Ramos (cell line): ENCODE measurements around the gene TRPM3.

ENCODE experiments used
- in situ Hi-C: fragments of 300-500 bp; cut with MboI; formaldehyde crosslinking; loops from one replicate; pipeline ENCODE4 v1.14.3; 2022; ENCODE audit warnings: low sequenced_read_pairs; ENCODE audit not compliant: unreplicated experiment

The TRPM3 gene

GRCh38 chr9:70911791-70912190, 209.6 kb downstream of the TRPM3 start:
- in situ Hi-C loops = no loop called here

GRCh38 chr9:70910598-70910997, 210.8 kb downstream of the TRPM3 start:
- in situ Hi-C loops = no loop called here

DNA sequence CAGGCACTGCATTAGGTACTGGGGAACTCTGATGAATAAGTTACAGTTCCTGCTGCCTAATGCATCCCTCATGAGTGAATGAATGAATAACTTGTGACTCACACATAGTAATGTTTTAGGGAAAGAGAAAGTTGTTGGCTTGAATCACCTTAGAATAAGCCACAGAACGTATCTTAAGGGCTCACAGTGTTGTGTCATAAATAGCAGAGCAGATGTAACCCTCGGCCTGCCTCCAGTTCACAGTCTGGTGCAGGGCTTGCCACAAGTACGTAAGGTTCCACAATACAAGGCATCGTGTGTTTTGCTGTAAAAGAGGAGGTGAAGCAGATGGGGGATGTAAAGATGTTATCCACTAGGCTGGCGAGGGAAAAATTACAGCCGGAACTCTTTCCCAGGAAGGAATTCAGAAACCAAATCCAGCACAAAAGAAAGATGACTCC, 218.7 kb downstream of the TRPM3 start:
- in situ Hi-C loops = no loop called here

DNA sequence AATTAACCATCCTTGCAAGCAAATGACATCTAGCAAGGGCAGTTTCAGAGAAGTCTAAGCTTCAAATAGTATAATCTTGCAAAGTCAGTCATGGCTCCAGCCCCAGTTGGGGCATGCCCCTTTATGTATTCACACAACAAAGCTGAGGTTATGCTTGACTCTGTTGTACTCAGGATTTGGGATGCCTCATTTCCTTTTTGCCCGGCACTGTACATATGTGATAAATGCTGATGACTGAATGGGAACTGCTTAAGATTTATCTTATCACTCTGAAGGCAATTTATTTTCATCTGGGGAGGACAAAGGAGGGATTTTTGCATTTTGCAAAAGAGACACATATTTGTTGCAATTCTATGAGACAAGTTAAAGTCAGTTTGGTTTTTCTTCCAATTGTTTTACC, 219.2 kb downstream of the TRPM3 start:
- in situ Hi-C loops = no loop called here

GRCh38 chr9:70901746-70902145, 219.7 kb downstream of the TRPM3 start:
- in situ Hi-C loops = no loop called here

DNA sequence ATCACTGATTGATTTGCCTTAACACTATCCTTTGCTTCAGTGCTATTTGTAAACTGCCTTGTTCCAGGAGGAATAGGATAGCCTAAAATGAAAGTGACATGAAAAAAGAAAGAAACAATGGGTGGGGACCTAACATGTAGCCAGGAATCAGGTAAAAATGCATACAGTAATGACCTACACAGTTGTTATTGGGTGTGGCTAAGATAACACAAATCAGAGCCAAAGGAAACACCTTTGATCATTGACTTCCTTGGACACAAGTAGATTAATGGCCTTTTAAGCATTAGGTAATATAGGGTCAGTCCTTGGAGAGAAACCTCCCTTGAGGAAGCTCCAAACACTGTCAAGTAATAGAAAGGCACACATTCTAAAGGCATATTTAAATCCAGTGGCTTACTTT, 220.4 kb downstream of the TRPM3 start:
- in situ Hi-C loops = no loop called here

DNA sequence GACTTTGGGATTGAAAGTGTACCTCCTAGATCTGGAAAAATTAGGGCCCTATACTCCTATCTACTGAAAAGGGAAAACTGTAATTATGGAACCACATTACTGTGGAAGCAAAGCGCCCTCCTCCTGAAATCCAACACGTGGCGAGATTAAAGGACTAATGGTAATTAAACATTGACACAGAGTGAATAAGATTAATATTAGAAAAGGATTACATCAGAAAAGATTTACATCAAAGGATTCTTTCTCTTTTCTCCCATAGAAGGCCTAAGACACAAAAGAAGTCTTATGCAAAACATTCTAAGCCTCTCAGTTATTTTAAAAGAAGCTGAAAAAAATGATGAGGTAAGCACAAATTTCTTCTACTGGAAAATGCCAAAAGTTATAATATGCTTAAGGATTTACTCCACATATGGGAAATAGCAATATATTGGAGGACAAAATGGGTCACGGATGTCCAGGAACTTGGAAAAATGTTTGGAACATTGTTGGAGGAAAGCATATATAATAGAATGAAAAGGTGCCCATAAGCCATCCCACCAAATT, 227.8 kb downstream of the TRPM3 start:
- in situ Hi-C loops = no loop called here

- in situ Hi-C loops = no loop called here
These were observed 232.9 kb downstream of the TRPM3 start for GRCh38 chr9:70888471-70888870.

GRCh38 chr9:70887826-70888225, 233.6 kb downstream of the TRPM3 start:
- in situ Hi-C loops = no loop called here

DNA sequence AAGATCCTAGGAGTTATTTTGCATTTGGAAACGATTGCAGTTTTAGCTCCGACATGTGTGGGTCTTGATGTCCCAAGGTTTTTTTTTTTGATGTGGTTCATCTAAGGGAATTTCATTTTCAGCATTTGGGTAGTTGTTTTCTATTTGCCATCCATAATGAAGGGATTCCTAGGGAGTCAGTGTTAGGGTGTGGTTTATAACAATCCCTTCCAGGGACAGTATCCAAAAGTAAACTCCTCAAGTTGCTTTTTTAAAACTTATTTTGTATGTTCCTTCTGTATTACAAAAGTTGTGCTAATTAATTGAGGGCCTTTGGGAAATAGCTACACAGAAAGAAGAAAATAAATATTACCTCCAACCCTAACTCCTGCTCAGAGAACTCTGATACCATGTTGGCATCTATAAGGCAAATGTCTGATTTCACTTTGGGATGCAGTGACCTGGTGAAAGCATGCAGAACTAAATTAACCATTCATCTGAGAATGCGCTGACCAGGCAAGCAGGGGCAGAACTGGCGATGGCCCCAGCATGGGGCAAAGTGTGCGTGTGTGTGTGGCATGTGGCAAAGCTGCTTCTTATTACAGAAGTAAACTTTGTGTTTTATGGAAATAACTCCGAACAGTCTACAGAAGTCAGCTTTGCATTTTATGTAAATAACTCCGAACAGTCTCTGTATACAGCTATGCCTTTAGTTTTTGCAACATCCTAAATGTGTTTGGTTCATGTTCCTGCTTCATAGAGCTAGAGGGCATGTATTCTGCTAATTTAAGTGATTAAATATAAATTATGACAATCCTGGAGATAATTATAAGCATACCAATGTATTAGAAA, 237.2 kb downstream of the TRPM3 start:
- in situ Hi-C loops = no loop called here

DNA sequence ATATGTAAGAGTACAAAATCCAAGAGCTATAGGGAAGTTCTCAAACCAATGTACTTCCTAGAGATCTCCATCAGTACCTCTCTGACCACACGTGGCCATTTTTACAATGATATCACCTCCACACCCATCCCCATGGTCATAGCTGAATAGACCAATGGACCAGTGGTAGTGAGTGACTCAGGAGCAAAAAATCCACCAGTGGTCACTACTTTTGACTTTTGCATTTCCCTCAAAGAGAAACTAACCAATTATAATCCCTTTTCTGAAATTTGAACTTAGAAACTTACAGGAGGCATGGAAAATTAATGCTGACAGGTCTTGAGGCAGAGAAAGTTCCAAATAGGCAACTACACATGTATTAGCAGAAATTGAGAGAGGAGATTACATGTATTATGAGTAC, 238.4 kb downstream of the TRPM3 start:
- in situ Hi-C loops = no loop called here

DNA sequence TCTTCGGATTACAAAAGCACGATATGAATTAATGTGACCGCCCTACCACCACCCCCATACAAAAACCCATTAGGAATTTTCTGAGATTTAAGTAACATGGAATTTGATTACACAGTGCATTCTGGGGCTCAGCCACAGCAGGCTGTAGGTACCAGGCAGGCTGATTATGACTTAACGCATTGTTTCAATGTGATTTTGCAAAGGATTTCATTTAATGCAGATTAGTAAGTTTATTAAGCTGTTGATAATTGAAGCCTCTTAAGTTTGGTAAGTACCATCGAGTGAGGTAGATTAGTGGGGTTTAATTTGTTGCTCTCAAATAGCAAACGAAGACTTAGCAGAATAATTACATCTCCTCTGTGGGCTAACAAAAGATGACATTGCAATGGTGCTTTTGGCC, 240.1 kb downstream of the TRPM3 start:
- in situ Hi-C loops = no loop called here

DNA sequence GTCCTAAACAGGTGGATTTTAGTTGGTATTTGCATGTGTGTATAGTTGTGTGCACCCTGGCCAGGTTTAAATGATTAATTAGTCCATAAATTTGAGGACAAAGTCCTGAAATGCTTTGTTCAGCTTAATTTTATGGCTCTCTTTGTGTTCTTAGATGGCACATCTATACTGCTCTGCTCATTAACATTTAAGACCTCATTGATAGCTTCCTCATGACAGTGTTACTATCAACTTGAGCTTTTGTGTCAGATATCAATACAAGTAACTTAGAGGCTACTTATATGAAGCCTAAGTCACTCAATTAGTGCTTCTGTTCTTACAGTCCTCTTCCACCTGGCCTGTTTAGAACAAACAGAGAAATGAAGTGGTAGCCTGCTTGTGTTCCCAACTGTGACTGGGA, 240.9 kb downstream of the TRPM3 start:
- in situ Hi-C loops = no loop called here

GRCh38 chr9:70878576-70878975, 242.8 kb downstream of the TRPM3 start:
- in situ Hi-C loops = no loop called here

- in situ Hi-C loops = no loop called here
These were observed 247.0 kb downstream of the TRPM3 start for GRCh38 chr9:70874451-70874850.

DNA sequence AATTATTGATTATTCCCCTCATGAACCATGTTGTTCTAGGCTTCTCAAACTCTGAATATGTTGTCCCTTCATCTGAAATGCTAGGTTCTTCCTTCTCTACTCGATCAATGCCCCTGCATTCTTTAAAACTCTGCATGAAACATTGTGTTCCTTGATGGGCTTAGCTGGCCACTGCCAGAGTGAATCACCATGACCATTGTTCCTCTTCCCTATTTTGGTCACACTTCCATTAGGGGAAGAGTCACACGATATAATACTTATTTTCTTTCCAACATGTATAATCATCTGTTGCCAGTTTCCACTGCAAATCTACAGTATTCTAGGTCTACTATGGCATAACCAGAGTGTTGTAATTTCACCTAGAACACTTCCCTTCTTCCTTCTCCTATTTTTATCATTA, 247.9 kb downstream of the TRPM3 start:
- in situ Hi-C loops = no loop called here

GRCh38 chr9:70868661-70869652, 252.5 kb downstream of the TRPM3 start:
- in situ Hi-C loops = no loop called here

GRCh38 chr9:70868041-70868440, 253.4 kb downstream of the TRPM3 start:
- in situ Hi-C loops = no loop called here

DNA sequence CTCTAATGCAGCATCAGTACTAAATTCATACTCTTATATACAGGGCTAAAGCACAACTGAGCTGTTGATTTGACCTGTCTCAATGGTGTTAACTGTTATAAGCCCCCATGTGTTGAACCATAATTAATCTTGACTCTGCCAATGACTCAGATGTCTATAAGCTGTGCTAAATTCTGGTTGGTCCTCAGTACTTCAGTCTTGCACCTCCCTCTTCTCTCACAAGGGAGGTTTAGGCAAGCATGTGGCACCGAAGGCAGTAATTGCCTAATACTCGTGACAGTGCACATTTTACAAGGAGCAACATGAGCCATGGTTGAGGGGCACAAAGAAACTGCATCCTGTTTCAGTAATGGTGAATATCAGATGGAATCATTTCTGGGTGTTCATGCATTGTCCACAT, 255.9 kb downstream of the TRPM3 start:
- in situ Hi-C loops = no loop called here

GRCh38 chr9:70861797-70862196, 259.6 kb downstream of the TRPM3 start:
- in situ Hi-C loops = no loop called here

GRCh38 chr9:70861376-70861775, 260.0 kb downstream of the TRPM3 start:
- in situ Hi-C loops = no loop called here
